ENCODE results near the gene TMEM140. TPM values are rescaled to one million over a fixed set of nuclear protein-coding genes. Genes with fewer than 3 reads are reported as not detected.

The TMEM140 gene
- total RNA-seq, 1 donor from 2014 or later, result 0.27 TPM

DNA sequence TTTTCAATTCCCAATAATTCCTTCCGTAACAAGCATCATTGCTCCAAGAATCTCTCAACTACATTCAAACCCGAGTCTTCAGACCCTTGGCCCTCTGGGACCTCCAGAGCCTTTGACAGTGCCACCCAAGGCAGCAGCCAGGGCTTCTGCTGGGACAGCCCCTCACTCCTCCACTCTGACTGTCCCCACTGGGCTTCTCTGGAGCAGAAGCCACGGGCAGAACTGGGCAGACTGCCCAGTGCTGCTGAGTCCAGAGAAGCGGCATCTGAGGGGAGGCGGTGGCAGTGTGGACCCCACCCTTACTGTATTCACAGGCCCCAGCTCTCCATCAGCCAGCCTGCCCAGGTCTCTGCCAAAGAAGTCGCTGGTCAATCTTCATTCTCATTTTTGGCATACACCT lies 13.8 kb downstream of the TMEM140 start:
- Mint-ChIP-seq H3K27ac (ENCODE audit: unreplicated experiment) (no peak overlapping the region), H3K9me3 (ENCODE audit: unreplicated experiment) (peaks cover 6% of the 10 kb centered on the region), H3K4me1 (ENCODE audit: low read depth, unreplicated experiment) (peaks cover 21% of the 10 kb centered on the region), H3K4me3 (ENCODE audit: unreplicated experiment) (no peak overlapping the region), H3K27me3 (ENCODE audit: low read depth, unreplicated experiment) (no peaks in the 10 kb centered on the region), H3K36me3 (ENCODE audit: low read depth, unreplicated experiment) (peaks cover 32% of the 10 kb centered on the region)
- TF ChIP-seq, protein P1, sequence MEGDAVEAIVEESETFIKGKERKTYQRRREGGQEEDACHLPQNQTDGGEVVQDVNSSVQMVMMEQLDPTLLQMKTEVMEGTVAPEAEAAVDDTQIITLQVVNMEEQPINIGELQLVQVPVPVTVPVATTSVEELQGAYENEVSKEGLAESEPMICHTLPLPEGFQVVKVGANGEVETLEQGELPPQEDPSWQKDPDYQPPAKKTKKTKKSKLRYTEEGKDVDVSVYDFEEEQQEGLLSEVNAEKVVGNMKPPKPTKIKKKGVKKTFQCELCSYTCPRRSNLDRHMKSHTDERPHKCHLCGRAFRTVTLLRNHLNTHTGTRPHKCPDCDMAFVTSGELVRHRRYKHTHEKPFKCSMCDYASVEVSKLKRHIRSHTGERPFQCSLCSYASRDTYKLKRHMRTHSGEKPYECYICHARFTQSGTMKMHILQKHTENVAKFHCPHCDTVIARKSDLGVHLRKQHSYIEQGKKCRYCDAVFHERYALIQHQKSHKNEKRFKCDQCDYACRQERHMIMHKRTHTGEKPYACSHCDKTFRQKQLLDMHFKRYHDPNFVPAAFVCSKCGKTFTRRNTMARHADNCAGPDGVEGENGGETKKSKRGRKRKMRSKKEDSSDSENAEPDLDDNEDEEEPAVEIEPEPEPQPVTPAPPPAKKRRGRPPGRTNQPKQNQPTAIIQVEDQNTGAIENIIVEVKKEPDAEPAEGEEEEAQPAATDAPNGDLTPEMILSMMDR (IDR thresholded peaks at IDR 0.05; ENCODE audit: insufficient read depth, low read depth, low read length), result no peak
- no peak for TF ChIP-seq EZH2 (IDR thresholded peaks at IDR 0.05; ENCODE audit: insufficient read depth, low read length)
- Histone ChIP-seq H2AFZ (ENCODE audit: low read depth, low read length) (no peak overlapping the region), H3K27me3 (ENCODE audit: insufficient read depth, low read length) (no peaks in the 10 kb centered on the region), H3K79me2 (ENCODE audit: insufficient read depth, low read length) (peaks cover under 1% of the 10 kb centered on the region), H3K27ac (ENCODE audit: low read depth, low read length) (no peak overlapping the region), H3K4me2 (ENCODE audit: low read length) (no peak overlapping the region), H3K36me3 (ENCODE audit: insufficient read depth, low read length) (peaks cover 9% of the 10 kb centered on the region), H3K4me3 (ENCODE audit: insufficient read depth, low read depth, low read length) (no peak overlapping the region), H3K9me3 (ENCODE audit: insufficient read depth, low read depth, low read length) (no peaks in the 10 kb centered on the region), H3K4me1 (ENCODE audit: insufficient read depth, low read length) (peaks cover 6% of the 10 kb centered on the region), H4K20me1 (ENCODE audit: insufficient read depth, low read length) (peaks cover under 1% of the 10 kb centered on the region), H3K9ac (ENCODE audit: low read length) (no peak overlapping the region)
- DNase-seq (ENCODE audit: low read depth), result no peak
- FAIRE-seq, result no peak

DNA sequence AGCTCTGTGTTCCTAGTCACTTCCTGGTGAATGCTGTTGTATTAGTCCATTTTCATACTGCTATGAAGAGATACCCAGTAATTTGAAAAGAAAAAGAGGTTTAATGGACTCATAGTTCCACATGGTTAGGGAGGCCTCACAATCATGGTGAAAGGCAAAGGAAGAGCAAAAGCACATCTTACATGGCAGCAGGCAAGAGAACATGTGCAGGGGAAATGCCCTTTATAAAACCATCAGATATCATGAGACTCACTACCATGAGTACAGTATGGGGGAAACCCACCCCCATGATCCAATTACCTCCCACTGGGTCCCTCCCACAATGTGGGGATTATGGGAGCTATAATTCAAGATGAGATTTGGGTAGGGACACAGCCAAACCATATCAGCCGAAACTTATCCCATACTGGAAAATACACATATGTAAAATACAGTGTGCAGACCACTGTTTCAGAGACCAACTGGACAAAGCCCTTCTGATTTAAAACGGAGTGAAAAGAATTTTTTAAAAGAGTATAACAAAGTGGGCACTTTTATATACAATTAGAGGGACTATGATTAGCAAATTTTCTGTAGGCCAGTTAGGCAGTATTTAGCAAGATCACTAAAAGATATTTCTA lies 14.6 kb downstream of the TMEM140 start:
- DNase-seq (ENCODE audit: low read depth) (no peak), FAIRE-seq (no peak)
- Histone ChIP-seq H3K9ac (ENCODE audit: low read length) (no peak overlapping the region), H3K4me2 (ENCODE audit: low read length) (no peak overlapping the region), H2AFZ (ENCODE audit: low read depth, low read length) (no peak overlapping the region), H3K9me3 (ENCODE audit: insufficient read depth, low read depth, low read length) (no peaks in the 10 kb centered on the region), H3K36me3 (ENCODE audit: insufficient read depth, low read length) (peaks cover 16% of the 10 kb centered on the region), H3K27me3 (ENCODE audit: insufficient read depth, low read length) (no peaks in the 10 kb centered on the region), H3K79me2 (ENCODE audit: insufficient read depth, low read length) (peaks cover 9% of the 10 kb centered on the region), H3K4me1 (ENCODE audit: insufficient read depth, low read length) (peaks cover 6% of the 10 kb centered on the region), H4K20me1 (ENCODE audit: insufficient read depth, low read length) (peaks cover 8% of the 10 kb centered on the region), H3K27ac (ENCODE audit: low read depth, low read length) (no peak overlapping the region), H3K4me3 (ENCODE audit: insufficient read depth, low read depth, low read length) (no peak overlapping the region)
- TF ChIP-seq EZH2 (IDR thresholded peaks at IDR 0.05; ENCODE audit: insufficient read depth, low read length), result no peak
- TF ChIP-seq, protein P1 (IDR thresholded peaks at IDR 0.05; ENCODE audit: insufficient read depth, low read depth, low read length), result no peak
- Mint-ChIP-seq H3K4me3 (ENCODE audit: unreplicated experiment) (no peak overlapping the region), H3K27me3 (ENCODE audit: low read depth, unreplicated experiment) (no peaks in the 10 kb centered on the region), H3K9me3 (ENCODE audit: unreplicated experiment) (peaks cover 4% of the 10 kb centered on the region), H3K36me3 (ENCODE audit: low read depth, unreplicated experiment) (peaks cover 32% of the 10 kb centered on the region), H3K4me1 (ENCODE audit: low read depth, unreplicated experiment) (peaks cover 23% of the 10 kb centered on the region), H3K27ac (ENCODE audit: unreplicated experiment) (no peak overlapping the region)

DNA sequence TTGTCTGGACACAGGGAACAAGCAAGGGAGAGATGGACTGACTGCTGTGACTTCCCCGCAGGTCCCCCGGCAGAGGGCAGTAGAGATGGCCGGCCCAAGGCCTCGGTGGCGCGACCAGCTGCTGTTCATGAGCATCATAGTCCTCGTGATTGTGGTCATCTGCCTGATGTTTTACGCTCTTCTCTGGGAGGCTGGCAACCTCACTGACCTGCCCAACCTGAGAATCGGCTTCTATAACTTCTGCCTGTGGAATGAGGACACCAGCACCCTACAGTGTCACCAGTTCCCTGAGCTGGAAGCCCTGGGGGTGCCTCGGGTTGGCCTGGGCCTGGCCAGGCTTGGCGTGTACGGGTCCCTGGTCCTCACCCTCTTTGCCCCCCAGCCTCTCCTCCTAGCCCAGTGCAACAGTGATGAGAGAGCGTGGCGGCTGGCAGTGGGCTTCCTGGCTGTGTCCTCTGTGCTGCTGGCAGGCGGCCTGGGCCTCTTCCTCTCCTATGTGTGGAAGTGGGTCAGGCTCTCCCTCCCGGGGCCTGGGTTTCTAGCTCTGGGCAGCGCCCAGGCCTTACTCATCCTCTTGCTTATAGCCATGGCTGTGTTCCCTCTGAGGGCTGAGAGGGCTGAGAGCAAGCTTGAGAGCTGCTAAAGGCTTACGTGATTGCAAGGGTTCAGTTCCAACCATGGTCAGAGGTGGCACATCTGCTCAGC lies 16.6 kb downstream of the TMEM140 start:
- Mint-ChIP-seq H3K27ac (ENCODE audit: unreplicated experiment) (peak overlapping the region; percentile 91), H3K4me1 (ENCODE audit: low read depth, unreplicated experiment) (peaks cover 31% of the 10 kb centered on the region), H3K9me3 (ENCODE audit: unreplicated experiment) (no peaks in the 10 kb centered on the region), H3K4me3 (ENCODE audit: unreplicated experiment) (no peak overlapping the region), H3K27me3 (ENCODE audit: low read depth, unreplicated experiment) (no peaks in the 10 kb centered on the region), H3K36me3 (ENCODE audit: low read depth, unreplicated experiment) (peaks cover 37% of the 10 kb centered on the region)
- Histone ChIP-seq H3K36me3 (ENCODE audit: insufficient read depth, low read length) (peaks cover 27% of the 10 kb centered on the region), H3K4me1 (ENCODE audit: insufficient read depth, low read length) (peaks cover 17% of the 10 kb centered on the region), H3K4me2 (ENCODE audit: low read length) (no peak overlapping the region), H3K9me3 (ENCODE audit: insufficient read depth, low read depth, low read length) (no peaks in the 10 kb centered on the region), H2AFZ (ENCODE audit: low read depth, low read length) (no peak overlapping the region), H3K27ac (ENCODE audit: low read depth, low read length) (no peak overlapping the region), H3K9ac (ENCODE audit: low read length) (no peak overlapping the region), H3K4me3 (ENCODE audit: insufficient read depth, low read depth, low read length) (no peak overlapping the region), H4K20me1 (ENCODE audit: insufficient read depth, low read length) (peaks cover 24% of the 10 kb centered on the region), H3K27me3 (ENCODE audit: insufficient read depth, low read length) (no peaks in the 10 kb centered on the region), H3K79me2 (ENCODE audit: insufficient read depth, low read length) (peaks cover 28% of the 10 kb centered on the region)
- TF ChIP-seq, protein P1 (IDR thresholded peaks at IDR 0.05; ENCODE audit: insufficient read depth, low read depth, low read length), result no peak
- no peak for TF ChIP-seq EZH2 (IDR thresholded peaks at IDR 0.05; ENCODE audit: insufficient read depth, low read length)
- no peak for DNase-seq (ENCODE audit: low read depth)
- no peak for FAIRE-seq

Measured in astrocyte (in vitro differentiated cells and primary cell).